GM18870 (cell line): ENCODE results near the gene ACADS.
A peak's percentile ranks its signal among the peaks of the same experiment; 100 is the strongest.

Source experiments
- ATAC-seq: cut with Tn5 transposase; IDR thresholded peaks from one replicate; pipeline ENCODE4 v1.9.1; 2021; ENCODE audit warnings: moderate library complexity; ENCODE audit not compliant: unreplicated experiment

The ACADS gene

GRCh38 chr12:120725659-120726509, at the start of gene ACADS:
ACADS (plus strand) TSS chr12:120725826; CDS start chr12:120725886, 60 bp downstream.
- ATAC-seq, result peak; percentile 72

GRCh38 chr12:120677765-120678473, 47.7 kb upstream of the ACADS start:
- ATAC-seq, result peak; percentile 50

- peak; percentile 9 for ATAC-seq
These were observed 47.1 kb upstream of the ACADS start for GRCh38 chr12:120678572-120678971.

GRCh38 chr12:120680165-120680738, 45.4 kb upstream of the ACADS start:
- ATAC-seq, result no peak

- ATAC-seq, result no peak
These were observed 41.1 kb upstream of the ACADS start for GRCh38 chr12:120684523-120684932.

- no peak for ATAC-seq
These were observed 40.1 kb upstream of the ACADS start for GRCh38 chr12:120685522-120685921.

GRCh38 chr12:120686151-120686689, 39.4 kb upstream of the ACADS start:
- ATAC-seq, result peak; percentile 54

GRCh38 chr12:120686690-120687577, 38.7 kb upstream of the ACADS start, which contains the start of gene MLEC:
MLEC (plus strand) TSS chr12:120687149; CDS start chr12:120687297, 148 bp downstream.
- ATAC-seq, result peak; percentile 65

GRCh38 chr12:120687578-120688289, 37.9 kb upstream of the ACADS start:
- no peak for ATAC-seq

- ATAC-seq, result no peak
These were observed 37.0 kb upstream of the ACADS start for GRCh38 chr12:120688527-120689071.

- ATAC-seq, result no peak
These were observed 36.1 kb upstream of the ACADS start for GRCh38 chr12:120689397-120690082.

- ATAC-seq, result no peak
These were observed 35.6 kb upstream of the ACADS start for GRCh38 chr12:120690083-120690450.

GRCh38 chr12:120690978-120691377, 34.6 kb upstream of the ACADS start:
- no peak for ATAC-seq

GRCh38 chr12:120692524-120693033, 33.0 kb upstream of the ACADS start:
- no peak for ATAC-seq

- ATAC-seq, result no peak
These were observed 31.8 kb upstream of the ACADS start for GRCh38 chr12:120693848-120694247.

- ATAC-seq, result no peak
These were observed 29.0 kb upstream of the ACADS start for GRCh38 chr12:120696626-120697025.

- ATAC-seq, result no peak
These were observed 28.3 kb upstream of the ACADS start for GRCh38 chr12:120697344-120697743.

- ATAC-seq, result no peak
These were observed 27.0 kb upstream of the ACADS start for GRCh38 chr12:120698665-120699064.

- no peak for ATAC-seq
These were observed 26.1 kb upstream of the ACADS start for GRCh38 chr12:120699553-120699952.
